Uterus (tissue), 2 donors: ENCODE data around the gene SPATS1.
"Not testable (repeated sequence)": the region's sequence is repeated elsewhere in the genome, so short reads cannot be mapped to it uniquely, and the experiment has no call there.

Source experiments
- CTCF ChIP-seq, 4 experiments: fragments of 200-600 bp in 2 of 4; fragments of 450-650 bp in 2 of 4; sonication (generic) in 2 of 4; IDR thresholded peaks; one replicate each; pipeline ENCODE4 v1.5.1; 2016 to 2019; ENCODE audit warnings: antibody characterized with exemption in 4 of 4, mild to moderate bottlenecking in 2 of 4, moderate library complexity in 1 of 4
- POLR2A ChIP-seq, 2 donors: fragments of 450-650 bp; IDR thresholded peaks; one replicate each; pipeline ENCODE4 v1.6.1; 2016; ENCODE audit warnings: antibody characterized with exemption in 2 of 2, mild to moderate bottlenecking in 1 of 2, moderate library complexity in 1 of 2

- TF ChIP-seq CTCF, POLR2A (IDR thresholded peaks at IDR 0.05): not testable (repeated sequence)
These were observed 14.2 kb upstream of the SPATS1 start for GRCh38 chr6:44328203-44328602.
